ENCODE data around the gene NIT1.
"Not testable (repeated sequence)": the region's sequence is repeated elsewhere in the genome, so short reads cannot be mapped to it uniquely, and the experiment has no call there.

The NIT1 gene

DNA sequence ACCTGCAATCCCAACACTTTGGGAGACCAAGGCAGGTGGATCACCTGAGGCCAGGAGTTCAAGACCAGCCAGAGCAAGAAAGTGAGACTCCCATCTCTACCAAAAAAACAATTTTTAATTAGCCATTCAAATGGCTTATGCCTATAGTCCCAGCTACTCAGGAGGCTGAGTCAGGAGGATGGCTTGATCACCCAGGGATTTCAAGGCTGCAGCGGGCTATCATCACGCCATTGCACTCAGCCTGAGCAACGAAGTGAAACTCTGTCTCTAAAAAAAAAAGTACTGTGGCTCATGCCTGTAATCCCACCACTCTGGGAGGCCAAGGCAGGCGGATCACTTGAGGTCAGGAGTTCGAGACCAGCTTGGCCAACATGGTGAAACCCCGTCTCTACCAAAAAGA lies 1.9 kb upstream of the NIT1 start:
- not testable (repeated sequence) for DNase-seq

DNA sequence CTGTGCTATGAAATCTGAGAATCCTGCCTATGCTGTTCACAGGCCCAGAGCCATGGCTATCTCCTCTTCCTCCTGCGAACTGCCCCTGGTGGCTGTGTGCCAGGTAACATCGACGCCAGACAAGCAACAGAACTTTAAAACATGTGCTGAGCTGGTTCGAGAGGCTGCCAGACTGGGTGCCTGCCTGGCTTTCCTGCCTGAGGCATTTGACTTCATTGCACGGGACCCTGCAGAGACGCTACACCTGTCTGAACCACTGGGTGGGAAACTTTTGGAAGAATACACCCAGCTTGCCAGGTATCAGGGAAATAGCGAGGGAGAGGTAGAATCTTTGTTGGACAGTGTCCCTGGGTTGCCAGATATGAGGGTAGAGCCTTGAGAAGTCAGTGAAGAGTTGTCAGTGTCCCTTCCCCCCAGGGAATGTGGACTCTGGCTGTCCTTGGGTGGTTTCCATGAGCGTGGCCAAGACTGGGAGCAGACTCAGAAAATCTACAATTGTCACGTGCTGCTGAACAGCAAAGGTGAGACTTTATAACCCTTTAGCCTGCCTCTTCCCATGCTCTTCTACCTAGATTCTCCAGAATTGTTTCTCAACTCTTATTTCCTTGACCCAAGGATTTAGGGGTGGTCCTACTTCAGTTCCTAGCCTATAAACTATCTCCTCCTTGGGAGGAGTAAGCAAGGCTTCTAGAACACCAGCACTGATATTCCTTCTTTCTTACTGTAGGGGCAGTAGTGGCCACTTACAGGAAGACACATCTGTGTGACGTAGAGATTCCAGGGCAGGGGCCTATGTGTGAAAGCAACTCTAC lies 1.4 kb downstream of the NIT1 start:
- no peak for DNase-seq

DNA sequence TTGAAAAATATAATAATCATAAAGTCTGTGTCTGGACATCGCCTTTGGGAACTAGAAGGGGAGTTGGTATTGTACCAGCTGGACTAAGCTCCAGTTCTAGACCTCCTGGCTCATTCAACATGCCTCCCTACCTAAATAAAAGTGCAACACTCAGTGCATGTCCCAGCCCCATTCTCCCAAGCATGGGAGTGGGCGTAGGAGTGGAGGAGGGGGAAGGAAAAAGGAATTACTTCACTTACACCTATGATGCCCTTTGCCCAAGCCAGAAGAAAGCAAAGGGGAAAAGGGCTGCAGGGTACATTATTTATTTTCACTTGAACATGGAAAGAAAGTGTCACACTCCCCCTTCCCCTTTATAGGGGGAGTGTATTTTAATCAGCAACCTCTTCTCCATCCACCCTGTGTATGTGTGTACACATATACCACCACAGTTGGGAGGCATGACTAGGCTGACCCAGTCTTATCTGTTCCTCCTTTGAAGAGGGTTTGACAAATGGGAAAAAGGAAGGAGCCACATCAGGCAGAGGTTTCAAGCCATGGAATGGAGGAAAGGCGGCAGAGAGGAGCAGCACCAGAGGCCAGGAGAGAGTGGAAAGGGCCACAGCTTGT lies 3.2 kb downstream of the NIT1 start:
- no peak for DNase-seq

DNA sequence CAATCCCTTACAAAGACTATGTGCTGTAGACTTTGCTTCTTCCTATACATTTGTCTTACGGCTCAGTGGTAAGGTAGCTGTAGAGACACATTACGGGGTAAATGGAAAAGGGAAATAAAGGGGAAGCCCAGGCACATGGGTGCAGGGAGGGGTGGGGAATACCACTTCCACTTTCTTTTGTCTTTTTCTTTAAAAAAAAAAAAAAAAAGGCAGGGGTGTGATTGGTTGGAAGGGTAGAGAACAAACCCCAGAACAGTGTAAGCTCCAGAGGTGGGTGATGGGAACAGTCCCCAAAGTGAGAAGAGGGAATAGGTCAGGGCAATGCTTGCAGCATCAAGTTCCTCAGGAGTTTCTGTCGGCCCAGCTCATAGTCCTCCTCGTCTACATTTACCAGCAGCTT lies 3.9 kb downstream of the NIT1 start:
- DNase-seq = no peak

DNA sequence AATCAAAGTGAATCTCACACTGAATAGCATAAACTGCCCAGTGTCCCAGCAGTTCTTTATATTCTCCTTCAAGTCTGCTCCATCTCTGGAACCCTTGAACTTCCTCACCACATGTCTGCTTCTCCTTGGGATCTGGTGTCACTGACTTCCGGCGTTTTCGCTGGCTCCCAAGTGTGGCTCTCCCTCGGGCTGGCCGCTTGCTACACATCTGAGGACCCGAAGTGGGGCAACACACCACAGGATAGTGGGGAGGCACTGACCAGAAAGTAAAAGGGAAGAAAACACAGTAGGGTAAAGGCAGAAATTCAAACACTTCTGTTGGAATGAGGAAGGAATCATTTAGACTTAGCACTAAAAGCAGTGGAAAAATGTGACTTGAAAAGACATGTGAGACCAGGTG lies 5.1 kb downstream of the NIT1 start:
- no peak for DNase-seq

DNA sequence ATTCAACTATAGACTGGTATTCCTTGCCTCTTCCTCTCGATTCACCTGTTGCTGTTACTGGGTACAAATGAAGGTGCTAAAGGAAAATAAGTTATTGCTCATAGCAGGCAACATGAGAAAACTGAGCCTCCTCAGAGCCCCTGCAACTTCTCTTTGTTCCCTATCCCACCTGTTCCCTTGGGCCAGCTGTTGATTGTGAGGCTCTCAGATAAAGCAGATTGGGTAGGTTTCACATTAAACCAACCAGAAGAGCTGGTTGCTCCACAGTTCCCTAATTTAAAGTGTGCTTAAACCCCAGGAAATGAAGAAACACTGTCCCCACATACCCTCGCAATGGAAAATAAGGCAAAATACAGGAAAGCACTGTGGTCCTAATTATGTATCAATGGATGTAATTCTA lies 9.7 kb downstream of the NIT1 start:
- DNase-seq = no peak

DNA sequence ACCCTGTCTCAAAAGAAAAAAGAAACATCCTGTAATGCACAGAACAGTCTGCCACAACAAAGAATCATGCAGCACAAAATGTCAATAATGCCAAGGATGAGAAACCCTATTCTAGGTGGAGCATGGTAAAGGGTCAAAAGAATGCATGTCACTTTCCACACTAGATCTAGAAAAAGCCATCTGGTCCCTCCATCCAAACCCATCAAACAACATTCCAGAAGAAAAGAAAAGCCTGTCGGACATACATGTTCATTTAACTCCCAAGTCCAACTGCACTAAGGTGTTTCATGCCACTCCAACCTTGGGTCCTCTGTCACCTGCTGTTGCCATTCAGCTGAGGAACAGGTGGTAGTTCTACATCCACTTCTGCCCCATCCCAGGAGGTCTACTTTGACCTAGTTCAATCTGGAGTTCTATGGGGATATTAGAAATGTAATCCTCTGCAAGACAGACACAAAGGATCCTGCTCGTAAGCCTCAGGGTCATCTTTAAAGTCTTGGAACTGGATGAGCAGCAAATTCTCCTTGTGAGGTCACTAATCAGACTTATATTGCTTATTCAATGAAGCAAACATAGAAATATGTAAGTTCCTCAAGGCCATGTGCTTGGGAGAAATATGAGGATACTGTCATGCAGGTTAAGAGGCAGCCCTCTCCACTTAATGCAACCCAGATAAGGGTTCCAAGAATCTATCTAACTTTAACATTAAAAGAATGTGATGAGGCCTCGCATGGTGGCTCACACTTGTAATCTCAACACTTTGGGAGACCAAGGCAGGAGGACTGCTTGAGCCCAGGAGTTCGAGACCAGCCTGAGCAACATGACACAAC lies 10.9 kb downstream of the NIT1 start:
- DNase-seq = no peak

DNA sequence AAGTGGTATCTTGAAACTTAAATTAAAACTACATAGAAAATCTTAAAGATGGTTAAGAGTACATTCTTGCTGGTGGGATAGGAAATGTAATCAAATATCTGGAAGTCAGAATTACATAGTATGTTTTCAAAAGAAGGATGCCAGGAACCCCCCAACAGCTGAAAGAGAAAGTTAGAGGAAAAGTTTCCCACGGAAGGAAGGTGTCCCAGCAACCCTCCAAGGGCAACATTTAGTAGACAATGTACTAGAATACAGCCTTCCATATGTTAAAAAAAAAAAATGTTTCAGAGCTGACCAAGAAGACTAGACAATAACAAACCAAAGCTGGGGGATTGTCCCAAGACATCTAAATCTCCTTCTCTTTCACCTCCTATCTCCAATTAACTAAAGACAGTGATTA lies 12.4 kb downstream of the NIT1 start:
- DNase-seq = no peak

DNA sequence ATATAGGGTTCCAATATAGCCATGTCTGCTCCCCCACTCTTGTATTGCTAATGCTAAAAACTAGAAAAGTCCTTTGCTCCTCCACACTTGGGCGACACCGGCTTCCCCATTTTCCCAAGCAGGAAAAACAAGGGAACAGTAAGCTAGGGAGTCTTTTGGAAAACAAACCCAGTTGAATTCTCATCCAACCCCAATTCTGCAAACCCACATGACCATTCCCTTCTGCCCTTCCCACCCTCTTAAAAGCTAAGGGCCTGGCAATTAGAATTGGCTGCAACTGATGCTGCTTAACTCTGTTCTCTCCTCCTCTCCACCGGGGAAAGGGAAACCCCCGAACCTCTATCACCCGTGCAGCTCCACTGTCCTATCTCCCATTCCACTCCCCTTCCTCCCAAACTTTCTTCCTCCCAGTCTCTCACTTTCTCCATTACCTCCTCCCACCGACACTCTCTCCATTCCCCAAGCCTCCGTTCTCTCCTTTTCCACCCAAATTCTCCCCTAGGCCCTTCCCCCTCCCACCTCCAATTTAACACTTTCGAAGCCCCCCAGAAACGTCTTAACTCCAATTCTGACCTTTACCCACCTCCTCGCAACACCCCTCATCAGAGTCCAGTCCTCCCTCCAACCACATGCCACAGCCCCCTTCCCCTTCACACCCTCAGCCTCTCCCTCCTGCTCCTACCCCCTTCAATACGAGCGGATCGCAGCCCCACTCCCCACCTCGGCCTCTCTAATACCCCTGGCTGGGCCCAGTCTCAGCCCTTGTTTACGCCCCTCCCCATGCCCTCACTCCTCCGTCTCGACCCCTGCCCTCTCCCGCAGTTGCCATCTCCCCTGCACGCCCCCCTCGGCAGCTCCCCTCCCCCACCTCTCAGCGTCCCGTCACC lies 13.9 kb downstream of the NIT1 start:
- no peak for DNase-seq

DNA sequence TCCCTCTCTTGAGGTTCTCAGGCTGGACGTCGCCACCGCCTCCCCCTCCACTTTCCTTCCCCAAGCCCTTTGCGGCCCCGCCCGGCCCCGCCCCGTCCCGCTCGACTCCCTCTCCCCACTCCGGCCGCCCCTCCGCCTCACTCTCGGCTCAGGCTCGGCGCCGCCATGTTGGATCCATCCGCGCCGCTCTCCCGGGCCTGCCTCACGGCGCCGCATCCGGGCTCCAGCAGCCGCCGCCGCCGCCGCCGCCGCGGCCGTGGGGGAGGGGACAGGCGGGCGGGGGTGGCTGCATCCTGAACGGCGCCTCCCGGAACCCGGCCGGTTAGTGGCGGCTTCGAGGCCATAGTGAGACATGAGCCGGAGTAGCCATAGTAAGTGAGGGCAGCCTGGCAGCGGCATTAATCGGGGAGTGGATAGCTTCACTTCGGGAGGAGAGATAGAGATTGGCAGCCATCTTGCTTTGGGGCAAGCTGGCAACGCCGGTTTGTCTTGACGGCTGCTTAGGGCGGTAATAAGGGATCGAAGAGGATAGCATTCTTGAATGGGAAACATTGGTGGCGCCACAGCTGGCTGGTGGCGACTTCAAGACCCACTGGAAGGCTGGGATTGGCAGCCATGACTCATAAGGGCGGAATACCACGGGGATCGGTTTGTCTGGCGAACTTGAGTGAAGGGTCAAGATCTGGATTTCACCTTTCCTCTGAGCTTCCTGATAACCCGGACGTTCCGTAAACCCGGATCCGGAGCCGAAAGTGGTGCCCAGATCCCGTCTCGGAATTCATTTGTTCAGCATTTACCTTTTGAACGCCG lies 14.7 kb downstream of the NIT1 start, which contains the start of gene DEDD:
TSS of gene DEDD (minus strand) at position 258 of the 810 bp plus-strand sequence. CDS start 8,205 bp downstream, outside the sequence.
- DNase-seq = peak; percentile 96

DNA sequence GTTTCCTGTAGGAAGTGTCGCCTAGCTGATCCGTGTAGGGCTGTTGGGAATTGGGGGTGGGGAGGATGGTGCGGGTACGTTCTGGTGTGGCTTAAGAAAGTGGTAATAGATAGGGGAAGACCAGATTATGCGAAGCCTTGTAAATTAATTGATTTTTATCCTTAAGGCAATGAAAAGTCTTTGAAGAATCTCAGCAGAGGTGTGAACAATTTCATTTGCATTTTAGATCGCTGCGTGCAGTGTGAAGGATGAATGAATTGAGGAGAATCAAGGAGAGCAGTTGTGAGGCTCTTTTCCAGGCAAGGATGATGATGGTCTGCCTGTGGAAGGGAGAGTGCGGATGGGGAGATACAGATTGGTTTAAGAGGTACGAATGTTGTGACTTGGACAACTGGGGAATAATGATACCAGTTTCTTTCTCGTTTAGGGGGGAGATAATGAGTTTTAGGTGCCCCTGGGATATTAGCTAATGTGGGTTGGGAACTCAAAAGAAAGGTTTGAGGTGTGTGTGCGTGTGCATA lies 15.4 kb downstream of the NIT1 start:
- DNase-seq = no peak

DNA sequence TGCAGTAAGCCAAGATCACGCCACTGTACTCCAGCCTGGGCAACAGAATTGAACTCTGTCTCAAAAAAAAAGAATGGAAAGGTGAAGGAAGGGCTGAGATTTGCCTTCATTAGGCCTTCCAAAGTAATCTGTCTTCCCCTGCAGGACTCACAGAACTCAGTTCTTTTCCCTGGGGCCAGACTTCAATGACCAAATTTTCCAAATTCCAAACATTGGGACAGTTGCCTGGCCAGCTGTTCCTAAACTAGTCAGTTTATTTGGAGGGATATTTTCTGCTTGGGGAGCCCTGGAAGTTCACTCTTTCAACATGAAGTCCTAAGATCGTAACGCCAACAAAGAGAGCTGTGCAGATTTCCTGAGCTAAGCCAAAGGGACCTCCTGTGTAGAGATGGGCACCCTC lies 20.0 kb downstream of the NIT1 start:
- no peak for DNase-seq

DNA sequence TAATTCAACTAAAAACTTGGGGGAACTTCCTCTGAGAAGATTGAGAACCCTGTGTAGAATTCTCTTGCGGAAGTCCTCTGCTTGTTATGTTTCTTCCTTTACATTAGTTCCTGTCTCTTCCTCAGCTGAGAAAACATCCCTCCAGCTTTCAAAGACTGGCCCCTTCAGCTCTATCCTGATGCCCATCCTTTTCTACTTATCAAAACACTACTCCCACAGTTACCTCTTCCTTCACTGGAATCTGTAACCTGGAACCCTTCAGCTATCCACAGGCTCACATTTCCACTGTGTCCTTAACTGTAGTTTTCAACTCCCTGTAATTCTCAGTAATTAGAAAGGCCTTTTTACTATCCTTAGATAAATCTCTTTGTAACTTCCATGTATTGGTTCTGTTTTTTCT lies 20.5 kb downstream of the NIT1 start:
- DNase-seq = no peak

DNA sequence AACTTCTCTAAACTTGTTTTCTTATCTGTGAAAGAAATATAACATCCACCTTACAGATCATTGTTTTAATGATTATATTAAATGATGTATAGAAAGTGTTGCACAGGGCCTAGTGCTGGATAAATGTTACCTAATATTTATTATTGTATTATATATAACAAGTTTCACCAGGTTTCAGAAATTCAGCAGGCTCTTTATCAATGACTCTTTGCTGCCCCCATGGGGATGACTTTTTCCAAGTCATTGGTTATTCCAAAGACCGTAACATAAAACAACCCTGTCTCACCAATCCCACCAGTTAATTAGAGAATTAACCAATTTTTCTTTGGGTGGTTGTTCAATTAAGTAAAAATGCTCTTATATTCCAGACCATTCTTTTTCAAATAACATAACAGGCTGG lies 21.9 kb downstream of the NIT1 start:
- peak; percentile 32 for DNase-seq

DNA sequence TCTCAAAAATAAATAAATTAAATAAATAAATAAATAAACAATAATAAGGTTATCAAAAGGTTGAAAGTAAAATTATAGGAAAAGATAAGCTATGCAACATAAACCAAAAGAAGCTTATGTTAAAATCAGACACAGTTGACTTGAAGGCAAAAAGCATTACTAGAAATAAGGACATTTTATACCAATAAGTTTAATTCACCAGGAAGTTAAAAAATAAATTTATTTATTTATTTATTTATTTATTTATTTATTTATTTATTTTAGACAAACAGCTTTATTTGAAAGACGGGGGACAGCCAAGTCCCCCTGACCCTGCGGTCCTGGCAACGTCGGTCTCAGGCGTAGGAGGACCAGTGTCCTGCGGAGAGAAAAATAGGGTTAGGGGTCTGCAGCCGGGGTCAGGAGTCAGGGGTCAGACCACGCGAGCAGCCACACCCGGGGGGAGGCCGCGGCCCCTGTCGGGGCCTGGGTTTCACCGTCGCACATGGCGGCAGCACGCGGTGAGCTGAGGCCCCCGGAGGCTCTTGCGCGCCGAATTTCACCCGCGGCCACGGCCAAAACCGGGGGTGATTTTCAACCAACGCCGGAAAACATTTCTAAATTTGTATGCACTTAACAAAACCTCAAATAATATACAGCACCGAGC lies 23.0 kb downstream of the NIT1 start:
- no peak for DNase-seq

DNA sequence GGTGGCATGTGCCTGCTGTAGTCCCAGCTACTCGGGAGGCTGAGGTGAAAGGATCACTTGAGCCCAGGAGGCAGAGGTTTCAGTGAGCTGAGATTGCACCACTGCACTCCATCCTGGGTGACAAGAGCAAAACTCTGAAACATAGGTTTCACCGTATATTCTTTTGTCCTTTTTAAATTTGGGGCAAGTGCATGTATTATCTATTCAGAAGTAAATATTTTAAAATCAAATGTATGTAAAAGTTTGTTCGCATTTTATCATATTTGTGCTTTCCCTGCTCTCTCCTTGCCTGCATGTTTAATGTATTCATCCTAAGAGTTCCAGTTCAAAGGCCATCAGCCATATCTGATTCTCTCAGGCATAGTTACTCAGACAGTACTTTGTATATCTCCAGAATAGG lies 27.9 kb downstream of the NIT1 start:
- no peak for DNase-seq

DNA sequence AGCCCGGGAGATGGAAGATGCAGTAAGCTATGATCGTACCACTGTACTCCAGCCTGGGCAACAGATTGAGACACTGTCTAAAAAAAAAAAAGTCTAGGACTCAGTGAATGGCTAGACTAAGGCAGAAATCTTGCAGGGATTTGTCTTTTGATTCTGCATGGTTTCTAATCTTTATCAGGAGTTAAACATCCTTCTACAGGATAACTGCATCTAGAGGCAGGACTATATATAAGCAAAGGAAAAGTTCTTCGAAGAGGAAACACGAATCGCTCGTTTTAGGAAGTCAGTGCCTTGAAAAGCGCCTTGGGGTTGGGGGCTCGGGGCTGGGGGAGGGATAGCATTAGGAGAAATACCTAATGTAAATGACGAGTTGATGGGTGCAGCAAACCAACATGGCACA lies 35.3 kb downstream of the NIT1 start:
- DNase-seq = no peak

DNA sequence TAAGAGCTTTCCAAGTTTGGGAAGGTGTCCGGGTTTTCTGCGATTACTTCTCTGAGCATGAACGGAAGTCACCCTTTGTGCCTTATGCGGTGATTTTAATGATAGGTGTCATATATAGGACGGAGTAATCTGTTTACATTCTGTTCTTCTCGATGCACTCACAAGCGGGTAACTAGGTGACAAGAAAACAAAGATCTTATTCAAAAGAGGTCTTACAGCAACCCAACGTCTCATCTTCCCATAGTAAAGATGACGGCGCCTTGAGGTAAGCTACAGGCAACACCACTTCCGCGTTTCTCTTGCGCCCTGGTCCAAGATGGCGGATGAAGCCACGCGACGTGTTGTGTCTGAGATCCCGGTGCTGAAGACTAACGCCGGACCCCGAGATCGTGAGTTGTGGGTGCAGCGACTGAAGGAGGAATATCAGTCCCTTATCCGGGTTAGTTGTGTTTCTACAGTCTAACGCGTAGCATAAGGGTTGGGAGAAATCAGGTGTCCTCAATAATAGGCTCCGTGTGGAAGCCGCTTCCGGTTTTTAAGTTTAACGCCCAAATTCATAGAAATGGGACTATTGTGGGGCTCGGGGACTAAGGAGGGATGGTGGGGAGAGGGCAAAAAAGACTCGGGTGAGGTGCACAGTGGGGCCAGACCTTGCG lies 35.9 kb downstream of the NIT1 start, which contains the start of gene UFC1:
TSS of gene UFC1 (plus strand) at position 297 of the 656 bp plus-strand sequence. CDS start at position 317, 20 bp downstream.
- DNase-seq = peak; percentile 85

DNA sequence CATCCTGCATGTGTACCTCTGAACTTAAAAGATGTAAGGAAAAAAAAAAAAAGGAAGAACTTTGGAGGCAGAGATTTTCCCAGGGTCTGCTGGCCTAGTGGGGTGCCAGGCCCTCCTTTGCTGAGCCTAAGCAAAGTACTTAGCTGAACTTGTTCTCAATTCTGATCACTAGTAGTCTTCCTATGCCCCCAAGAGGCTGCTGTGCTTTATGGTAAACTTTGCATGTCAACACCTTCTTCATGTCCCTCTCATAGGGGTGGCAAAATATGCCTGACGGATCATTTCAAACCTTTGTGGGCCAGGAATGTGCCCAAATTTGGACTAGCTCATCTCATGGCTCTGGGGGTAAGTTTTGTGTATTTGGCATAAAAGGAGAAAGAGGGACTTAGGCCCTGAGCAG lies 40.0 kb downstream of the NIT1 start:
- no peak for DNase-seq

DNA sequence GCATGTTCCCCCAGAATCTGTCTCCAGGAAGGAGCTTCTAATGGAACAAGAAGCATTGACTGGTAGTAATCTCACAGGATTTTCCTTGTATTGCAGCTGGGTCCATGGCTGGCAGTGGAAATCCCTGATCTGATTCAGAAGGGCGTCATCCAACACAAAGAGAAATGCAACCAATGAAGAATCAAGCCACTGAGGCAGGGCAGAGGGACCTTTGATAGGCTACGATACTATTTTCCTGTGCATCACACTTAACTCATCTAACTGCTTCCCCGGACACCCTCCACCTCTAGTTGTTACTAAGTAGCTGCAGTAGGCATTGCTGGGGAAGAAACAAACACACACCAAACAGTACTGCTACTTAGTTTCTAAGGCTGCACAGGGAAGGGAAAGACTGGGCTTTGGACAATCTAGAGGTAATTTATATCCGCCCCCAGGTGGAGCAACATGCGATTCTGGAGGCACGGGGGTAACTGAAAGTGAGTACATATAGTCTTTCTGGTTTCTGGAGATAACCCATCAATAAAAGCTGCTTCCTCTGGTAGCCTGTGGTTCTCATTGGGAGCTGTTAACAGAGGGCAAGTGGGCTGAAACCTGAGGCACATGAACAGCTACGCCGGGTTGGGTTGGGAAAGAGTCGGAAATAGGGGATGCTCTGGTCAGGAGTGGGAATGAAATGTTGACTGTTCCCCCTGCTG lies 40.6 kb downstream of the NIT1 start:
- DNase-seq = no peak
